GM19467 (cell line): ENCODE data around the gene RAB26.

Experiments
- ATAC-seq: cut with Tn5 transposase; IDR thresholded peaks from one replicate; pipeline ENCODE4 v1.9.1; 2021; ENCODE audit warnings: mild to moderate bottlenecking, moderate library complexity; ENCODE audit not compliant: unreplicated experiment

The RAB26 gene

DNA sequence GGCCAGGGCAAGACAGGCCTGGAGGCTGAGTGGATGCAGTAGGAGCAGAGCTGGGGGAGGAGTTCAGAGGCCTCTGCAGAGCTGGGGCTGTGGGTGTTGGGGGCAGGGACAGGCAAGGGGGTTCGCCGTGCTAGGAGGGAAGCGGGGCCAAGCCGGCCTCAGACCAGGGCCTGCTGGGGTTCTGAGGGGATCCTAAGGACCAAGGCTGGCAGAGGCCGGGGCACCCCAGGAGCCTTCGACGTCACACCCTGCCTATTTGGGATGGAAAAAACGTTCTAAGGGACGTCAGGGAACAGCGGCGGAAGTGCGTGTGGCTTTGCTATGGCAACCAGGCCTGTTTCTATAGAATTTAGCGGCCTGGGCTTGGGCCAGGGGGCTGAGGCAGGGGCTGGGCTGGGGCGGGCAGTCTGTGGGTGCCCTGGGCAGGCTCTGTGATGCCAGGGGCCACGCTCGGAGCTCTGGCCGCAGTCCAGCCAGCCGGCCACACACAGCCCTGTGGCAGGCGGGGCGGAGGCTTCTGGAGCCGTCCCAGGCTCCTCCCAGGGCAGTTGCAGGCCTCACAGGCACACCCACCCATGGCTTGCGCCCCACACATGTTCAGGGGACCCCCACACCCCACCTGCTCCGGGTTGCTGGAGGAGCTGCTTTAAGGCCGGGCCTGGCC is 10.9 kb downstream of the RAB26 start:
- ATAC-seq: no peak

GRCh38 chr16:2160915-2161551 is 12.6 kb downstream of the RAB26 start:
- ATAC-seq: no peak

DNA sequence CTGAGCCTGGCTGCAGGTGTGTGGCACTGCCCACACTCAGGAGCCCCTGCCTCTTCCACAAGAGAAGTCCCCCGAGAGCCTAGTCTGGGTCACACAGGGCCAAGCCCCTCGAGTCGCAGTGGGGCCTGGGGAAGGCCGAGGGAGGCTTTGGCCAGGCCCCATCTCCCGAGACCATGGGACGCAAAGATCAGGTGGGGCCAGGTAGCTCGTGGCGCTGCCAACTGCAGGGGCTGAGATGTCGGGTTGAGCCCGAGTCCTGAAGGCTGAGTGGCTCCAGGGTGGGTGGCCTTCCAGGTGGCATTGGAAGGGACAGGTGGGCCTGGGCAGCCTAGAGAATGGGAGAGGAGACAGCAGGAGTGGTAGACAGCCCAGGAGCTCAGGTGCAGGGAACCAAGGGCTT is 13.5 kb downstream of the RAB26 start:
- no peak for ATAC-seq

- no peak for ATAC-seq
Measured at GRCh38 chr16:2162676-2163118, 14.3 kb downstream of the RAB26 start.

GRCh38 chr16:2163211-2163881 is 14.9 kb downstream of the RAB26 start:
- no peak for ATAC-seq

DNA sequence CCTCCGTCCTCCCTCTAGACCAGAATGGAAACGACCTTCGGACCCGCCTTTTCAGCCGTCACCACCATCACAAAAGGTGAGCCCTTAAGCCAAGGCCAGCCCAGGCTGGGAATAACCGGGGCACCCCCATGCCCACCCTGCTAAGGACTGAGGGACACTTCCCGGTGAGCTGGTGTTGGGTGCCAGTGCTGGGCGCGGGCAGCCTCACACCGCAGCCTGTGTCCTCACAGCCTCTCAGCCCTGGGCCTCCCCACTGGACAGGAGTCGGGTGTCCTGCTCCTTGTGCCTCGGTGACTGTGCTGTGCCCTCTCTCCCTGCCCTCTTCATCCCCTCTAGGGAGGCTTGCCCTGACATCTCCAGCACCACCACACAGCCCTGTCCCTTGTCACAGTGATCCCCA is 17.4 kb downstream of the RAB26 start:
- no peak for ATAC-seq

DNA sequence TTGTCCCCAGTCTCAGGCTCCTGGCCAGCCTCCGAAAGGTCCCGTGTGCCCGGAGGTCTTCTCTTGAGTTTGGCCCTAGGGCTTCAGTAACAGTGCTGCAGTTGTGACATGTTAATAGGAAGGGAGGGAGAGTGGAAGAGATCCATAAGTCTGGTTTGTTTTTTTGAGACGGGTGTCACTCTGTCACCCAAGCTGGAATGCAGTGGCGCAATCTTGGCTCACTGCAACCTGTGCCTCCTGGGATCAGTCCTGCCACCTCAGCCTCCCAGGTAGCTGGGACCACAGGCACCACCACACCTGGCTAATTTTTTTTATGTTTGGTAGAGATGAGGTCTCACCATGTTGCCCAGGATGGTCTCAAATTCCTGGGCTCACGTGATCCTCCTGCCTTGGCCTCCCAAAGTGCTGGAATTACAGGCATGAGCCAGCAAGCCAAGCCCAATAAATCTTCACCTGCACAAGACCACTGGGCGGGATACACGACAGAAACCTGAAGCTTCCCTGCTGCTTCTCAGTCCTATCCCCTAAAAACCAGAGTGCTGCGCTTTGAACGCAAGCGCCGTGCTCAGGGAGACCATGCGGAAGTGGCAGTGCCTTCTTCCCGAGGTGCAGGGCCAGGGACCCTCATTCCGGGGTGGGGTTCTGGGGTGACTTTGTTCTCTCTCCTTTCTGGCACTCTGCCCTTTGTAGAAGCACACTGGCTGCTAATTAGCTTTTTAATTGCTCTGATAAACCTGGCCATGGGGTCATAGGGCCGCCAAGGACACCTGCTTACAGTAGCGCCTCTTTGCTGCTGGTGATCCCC is 18.0 kb downstream of the RAB26 start:
- ATAC-seq: no peak

- no peak for ATAC-seq
Measured at GRCh38 chr16:2167068-2167638, 18.7 kb downstream of the RAB26 start.

GRCh38 chr16:2170080-2170479 is 21.7 kb downstream of the RAB26 start:
- ATAC-seq: no peak

DNA sequence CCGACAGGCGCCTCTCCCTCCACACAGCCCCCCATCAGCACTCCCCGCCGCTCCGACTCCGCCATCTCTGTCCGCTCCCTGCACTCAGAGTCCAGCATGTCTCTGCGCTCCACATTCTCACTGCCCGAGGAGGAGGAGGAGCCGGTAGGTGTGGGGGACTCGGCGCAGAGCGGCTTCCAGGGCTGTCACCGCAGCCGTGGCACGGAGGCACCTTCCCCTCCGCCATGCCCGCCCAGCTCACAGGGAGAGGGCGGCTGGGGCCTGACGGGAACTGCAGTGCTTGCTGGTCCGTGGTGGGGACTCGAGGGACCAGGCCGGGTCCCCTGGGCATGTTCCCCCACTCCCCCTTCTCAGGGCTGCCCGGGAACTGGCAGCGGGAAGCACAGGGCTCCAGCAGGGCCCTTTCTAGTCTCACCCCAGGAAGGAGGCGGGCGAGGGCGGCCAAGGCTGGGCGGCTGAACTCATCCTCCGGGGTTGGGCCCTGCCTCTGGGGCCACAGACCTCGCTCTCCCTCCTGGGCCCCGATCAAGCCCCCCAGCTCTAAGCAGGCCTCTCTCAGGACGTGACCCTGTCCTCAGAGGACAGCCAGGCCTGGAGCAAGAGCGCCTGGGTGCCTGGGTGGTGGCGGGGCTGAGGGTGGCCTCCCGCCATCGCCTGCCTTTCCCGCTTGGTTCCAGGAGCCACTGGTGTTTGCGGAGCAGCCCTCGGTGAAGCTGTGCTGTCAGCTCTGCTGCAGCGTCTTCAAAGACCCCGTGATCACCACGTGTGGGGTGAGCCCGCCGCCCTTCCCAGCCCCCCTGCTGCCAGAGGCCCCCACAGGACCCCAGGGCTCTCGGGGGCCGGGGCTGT is 22.4 kb downstream of the RAB26 start:
- ATAC-seq: no peak

DNA sequence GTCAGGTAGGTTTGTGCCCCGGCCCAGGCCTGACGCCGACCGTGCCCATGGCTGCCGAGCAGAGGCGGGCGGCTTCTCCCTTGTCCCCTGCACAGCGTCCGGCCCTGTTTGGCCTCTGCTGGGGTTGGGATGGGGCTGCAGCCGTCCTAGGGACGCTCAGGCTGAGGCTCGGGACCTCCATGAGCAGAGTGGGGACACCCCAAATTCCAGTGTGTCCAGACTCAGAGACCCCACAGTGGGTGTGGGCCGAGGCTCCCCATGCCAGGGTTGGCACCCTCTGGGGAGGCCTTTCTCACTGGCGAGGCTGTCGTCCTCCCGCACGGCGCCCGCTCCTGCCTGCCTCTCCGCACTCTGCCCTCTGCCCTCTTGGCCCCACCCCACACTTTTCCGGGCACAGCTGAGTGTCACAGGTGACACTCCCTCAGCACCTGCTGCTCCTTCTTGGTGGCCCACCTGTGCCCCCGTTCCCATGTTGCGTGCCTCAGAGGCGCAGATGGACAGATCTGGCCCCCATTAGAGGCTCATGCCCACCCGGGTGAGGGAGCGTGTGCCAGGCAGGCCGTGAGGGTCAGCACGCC is 23.3 kb downstream of the RAB26 start:
- no peak for ATAC-seq

DNA sequence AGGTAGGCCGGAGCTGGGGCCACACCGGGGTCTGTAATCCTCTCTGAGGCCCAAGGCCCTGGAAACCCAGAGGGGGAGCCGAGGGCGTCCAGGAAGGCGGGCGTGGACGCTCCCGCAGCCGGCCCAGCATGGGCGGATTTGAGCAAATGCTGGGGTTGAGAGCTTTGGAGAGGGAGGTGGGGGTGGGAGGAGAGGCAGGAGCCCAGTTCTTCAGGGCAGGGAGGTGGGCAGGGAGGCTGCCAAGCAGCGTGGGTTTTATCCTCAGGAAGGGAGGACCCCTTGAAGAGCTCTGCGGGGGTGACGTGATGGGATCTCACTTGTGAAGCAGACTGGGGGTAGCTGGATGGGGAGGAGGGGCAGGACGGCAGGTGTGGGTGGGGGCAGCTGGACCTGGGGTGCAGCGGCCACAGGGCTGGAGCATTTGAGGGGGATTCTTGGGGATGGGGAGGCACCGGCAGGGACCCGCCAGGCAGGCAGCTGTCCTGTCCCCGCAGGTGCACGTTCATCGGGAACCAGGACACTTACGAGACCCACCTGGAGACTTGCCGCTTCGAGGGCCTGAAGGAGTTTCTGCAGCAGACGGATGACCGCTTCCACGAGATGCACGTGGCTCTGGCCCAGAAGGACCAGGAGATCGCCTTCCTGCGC is 24.4 kb downstream of the RAB26 start:
- ATAC-seq: no peak

- ATAC-seq: no peak
Measured at GRCh38 chr16:2173366-2173765, 24.9 kb downstream of the RAB26 start.

DNA sequence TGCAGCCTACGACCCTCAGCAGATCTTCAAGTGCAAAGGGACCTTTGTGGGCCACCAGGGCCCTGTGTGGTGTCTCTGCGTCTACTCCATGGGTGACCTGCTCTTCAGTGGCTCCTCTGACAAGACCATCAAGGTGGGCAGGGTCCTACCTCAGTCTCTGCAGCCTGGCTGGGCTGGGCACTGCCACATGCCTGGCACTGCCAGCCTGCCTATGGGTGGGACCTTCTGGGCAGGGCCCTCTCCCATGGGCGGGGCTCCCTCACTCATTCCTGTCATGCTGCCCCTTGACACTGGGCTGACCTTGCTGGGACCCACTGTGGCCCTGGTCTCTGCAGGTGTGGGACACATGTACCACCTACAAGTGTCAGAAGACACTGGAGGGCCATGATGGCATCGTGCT is 25.5 kb downstream of the RAB26 start:
- ATAC-seq: no peak

DNA sequence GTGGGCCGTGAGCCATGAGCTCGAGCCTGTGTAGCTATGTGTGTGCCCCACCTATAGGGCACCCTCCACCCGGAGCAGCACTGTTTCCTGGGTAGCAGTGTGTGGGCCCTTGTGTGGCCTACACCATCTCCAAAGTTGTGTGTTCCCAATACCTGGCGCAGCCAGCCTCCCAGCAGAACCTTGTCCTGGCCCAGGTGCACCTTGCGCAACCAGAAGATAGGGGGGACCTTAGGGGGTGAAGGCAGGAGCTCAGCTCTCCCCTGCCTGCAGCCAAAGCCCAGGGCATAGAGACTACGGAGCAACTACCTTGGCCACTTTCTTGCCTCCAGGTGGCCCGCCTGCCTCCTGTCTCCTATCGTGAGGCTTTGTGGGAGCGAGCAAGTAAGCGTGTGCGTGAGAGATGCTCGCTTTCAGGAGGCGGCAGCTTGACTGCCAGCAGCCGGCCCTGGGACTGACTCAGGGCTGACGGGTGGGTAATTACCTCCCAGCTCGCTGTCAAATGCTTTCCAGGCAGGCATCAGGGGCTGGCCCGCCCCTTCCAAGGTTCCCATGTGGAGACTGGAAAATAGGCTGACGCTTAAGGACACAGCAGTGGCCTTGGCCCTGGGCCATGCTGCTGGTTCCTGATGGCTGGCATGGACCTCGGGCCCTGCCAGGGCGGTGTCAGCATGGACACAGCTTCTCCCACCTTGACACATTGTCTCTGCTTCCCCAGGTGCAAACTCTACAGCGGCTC is 26.1 kb downstream of the RAB26 start:
- no peak for ATAC-seq

- ATAC-seq: no peak
Measured at GRCh38 chr16:2175454-2175853, 27.0 kb downstream of the RAB26 start.

DNA sequence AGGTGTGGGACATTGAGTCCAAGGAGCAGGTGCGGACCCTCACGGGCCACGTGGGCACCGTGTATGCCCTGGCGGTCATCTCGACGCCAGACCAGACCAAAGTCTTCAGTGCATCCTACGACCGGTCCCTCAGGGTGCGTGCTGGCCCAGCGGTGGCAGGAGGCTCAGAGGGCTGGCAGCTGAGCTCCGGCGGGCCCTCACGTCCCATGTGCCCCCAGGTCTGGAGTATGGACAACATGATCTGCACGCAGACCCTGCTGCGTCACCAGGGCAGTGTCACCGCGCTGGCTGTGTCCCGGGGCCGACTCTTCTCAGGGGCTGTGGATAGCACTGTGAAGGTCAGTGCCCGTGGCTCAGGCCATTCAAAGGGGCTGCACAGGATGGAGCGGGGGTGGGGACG is 27.6 kb downstream of the RAB26 start:
- ATAC-seq: no peak

DNA sequence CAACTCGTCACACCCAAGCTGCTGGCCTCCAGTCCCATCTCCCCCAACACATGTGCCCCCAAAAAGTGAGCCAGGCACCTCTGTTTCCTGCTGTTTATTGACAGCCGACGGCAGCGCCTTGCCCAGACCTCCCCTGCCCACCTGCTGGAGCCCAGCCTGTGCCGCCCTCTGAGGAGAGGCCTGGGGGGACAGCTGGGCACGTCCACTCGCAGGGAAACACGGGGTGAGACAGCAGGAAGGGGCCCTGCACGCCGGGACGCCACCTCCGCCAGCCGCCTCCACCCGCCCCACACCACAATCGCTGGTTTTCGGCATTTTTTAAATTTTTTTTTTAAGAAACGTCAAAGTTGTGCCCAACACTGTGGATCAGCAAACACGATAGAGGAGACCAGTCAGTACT is 28.7 kb downstream of the RAB26 start:
- no peak for ATAC-seq

DNA sequence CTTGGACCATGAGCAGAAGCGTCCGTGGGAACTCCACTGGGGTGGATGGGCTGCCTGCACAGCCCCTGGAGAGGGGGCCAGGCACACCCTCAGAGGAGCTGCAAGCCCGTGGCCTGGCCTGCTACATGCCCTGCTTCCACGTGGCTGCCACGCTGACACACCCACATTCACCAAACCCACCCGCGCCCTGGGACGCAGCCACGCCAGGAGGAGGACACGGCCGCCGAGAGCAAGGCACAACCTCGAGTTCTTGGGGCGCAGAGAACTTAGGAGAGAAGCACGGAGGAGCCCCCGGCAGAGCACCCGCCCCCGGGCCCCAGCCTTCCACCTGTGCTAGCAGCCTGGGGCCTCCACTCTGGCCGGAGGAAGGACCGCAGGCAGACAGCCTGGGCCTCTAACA is 29.1 kb downstream of the RAB26 start:
- ATAC-seq: no peak
